Measurements from ENCODE around the gene AUTS2.

Gene AUTS2

GRCh38 chr7:70569335-70569819 is 971.1 kb downstream of the AUTS2 start:
- DNase-seq = no peak

DNA sequence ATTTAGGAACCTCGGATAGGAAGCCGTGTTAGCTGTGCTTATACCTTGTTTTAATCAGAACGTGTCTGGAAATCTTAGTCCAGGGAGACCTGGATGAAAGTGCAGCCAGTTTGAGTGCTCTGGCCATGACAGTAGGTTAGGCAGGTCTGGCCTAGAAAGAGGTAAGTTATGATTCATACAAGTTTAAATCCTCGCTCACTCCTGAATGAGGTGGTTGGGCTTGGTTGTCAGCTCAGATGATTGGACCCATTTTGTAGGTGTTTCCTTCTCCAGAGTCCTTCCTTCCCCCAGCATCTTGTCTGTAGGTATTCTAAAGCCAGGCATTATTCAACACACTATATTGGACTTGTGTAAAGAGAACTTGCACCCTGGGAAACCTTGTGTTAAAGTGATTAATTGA is 971.8 kb downstream of the AUTS2 start:
- DNase-seq = no peak

DNA sequence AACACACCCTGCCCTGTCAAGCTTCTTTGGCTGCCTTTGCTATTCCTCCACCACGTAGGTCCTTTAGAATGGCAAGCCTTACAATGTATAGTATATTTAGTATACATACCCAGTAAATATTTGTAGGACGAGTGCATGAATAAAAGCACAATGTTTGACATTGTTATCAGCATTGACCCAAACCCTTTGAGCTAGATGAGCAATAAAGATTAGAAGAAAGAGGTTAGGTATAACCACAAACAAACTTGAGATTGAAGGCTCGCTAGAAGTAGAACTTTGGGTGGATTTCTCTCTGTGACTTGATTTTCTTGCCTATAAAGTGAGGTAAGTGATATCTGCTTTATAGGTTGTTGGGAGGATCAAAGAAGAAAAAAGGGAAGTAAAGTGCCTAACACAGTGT is 972.7 kb downstream of the AUTS2 start:
- no peak for DNase-seq

GRCh38 chr7:70571403-70571934 is 973.2 kb downstream of the AUTS2 start:
- no peak for DNase-seq

GRCh38 chr7:70571961-70572360 is 973.7 kb downstream of the AUTS2 start:
- DNase-seq = no peak

- no peak for DNase-seq
Measured at GRCh38 chr7:70572571-70572970, 974.3 kb downstream of the AUTS2 start.

- DNase-seq = no peak
Measured at GRCh38 chr7:70573071-70573661, 974.9 kb downstream of the AUTS2 start.

GRCh38 chr7:70573696-70574095 is 975.4 kb downstream of the AUTS2 start:
- no peak for DNase-seq

DNA sequence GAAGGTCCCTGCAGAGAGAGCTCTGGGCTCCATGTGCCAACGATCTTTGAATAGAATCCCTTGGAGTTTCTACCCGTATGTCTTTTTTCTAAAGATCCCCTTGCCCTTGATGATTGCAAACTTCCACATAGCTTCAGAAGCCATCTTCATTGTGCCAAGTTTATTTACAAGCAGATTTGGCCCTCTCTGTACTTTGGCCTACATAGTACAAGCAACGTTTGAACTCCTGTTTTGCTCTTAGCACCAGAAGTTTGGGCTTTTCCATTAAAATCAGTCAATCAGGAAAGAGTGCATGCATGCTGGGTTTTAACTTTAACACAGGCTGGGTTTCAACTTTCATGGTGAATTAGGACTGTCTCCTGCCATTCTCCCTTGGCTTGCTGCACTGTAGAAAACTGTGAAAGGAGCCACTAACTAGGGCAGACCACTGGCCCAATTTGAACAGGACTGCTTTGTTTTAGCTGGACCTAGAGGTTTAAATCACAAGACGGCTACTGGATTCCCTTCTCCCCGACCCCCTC is 976.1 kb downstream of the AUTS2 start:
- no peak for DNase-seq

DNA sequence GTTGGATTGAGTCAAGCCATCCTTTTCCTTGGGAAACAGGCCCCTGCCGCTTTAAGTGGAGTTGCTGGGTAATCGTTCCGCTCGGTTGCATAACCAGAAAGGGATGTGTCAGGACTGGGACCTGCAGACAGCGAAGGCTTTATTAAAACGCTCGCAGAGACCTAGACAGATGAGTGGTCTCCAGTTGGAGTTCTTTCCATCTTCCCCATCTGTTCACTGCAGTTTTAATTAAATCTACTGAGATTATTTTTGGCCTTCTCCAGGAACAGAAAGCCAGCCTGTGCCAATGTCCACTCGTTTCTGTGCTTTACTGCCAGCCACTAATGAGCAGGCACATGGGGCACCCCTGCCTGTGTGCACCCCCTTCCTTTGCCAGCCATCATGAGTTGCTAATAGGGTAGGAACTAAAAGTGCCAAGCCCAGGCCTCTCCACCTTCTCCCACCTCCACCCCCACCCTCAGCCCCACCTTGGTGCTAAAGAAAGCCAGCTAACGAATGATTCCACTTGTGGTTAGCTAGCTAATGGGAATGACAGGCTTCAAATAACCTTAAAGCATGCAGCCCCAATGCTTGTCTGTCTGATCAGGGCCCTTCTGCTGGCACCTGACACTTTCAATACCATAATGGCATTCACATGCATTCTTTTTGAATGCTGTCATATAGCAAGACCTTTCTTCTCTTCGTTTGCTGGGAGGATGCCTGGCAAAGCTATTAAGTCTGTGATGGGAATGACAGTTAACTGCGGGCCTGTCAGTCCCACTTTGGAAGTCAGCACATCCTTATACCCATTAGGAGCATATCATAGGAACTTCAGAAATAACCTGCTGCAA is 976.9 kb downstream of the AUTS2 start:
- no peak for DNase-seq

- DNase-seq = no peak
Measured at GRCh38 chr7:70577078-70577477, 978.8 kb downstream of the AUTS2 start.

DNA sequence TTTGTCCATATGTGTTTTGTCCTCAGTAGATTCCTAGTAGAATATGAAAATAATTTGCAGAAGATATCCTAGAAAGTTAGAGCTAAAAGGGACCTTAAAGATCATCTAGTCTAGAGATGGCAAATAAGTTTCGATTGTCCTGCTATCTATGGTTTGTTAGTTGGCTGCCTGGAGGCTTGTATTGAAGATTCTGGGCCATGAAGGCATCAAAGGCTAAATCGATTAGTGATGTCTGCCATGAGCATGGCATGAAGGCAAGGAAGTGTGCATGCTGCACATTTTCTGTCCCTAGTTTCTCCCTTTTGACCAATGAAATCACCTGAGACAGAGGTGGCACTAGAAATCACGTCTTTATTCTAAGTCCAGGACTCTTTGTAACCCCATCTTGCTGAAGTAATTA is 979.9 kb downstream of the AUTS2 start:
- no peak for DNase-seq

DNA sequence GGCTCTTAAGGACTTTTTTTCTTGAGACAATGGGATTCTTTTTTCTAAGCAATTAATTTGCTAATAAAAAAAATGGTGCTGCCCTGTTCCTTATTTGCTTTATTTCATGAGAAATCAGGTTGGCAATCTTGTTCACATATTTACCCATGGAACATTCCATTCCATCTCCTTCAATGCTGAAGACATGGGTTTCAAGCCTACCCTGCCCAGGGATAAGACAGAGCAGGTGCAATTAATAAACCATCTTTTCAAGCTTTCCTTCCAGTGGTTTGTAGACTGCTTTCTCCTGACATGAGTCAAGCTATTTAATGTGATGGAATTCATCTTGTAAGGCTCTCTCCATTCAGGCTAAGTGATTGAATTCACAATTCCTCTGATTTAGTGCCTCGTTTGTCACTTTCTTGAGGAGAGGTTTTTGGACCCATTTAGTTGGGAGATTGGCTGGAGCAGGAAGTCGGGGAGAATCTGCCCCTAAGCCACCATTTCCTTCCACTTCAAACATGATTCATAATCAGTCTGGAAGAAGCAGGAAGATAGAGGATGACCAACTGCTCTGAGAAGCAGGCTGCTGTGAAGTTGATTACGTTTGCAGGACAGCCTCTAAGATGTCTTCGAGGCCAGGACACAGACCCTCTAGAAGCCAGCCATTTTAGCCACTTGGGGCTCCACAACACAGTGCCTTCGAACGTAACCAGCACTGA is 981.3 kb downstream of the AUTS2 start:
- DNase-seq = no peak

DNA sequence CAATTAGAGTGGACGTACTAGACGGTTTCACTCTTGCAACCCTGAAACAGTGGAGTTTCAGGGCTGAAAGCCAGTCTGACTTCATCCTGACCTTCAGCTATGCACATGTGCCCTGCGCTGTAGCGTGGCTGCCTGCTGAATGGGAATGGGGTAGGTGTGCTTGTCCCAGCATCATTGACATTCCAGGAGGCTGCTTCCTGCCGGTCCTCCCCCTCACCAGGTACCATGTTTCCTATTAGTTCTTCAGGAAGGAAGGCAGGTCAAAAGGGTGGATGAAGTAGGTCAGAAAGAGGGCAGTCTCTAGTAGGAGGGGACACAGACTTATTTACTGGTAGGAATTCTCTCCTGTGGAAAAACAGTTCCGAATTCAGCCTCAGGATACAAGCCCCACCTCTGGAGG is 981.9 kb downstream of the AUTS2 start:
- DNase-seq = no peak

GRCh38 chr7:70582927-70583895 is 984.9 kb downstream of the AUTS2 start:
- DNase-seq = no peak

DNA sequence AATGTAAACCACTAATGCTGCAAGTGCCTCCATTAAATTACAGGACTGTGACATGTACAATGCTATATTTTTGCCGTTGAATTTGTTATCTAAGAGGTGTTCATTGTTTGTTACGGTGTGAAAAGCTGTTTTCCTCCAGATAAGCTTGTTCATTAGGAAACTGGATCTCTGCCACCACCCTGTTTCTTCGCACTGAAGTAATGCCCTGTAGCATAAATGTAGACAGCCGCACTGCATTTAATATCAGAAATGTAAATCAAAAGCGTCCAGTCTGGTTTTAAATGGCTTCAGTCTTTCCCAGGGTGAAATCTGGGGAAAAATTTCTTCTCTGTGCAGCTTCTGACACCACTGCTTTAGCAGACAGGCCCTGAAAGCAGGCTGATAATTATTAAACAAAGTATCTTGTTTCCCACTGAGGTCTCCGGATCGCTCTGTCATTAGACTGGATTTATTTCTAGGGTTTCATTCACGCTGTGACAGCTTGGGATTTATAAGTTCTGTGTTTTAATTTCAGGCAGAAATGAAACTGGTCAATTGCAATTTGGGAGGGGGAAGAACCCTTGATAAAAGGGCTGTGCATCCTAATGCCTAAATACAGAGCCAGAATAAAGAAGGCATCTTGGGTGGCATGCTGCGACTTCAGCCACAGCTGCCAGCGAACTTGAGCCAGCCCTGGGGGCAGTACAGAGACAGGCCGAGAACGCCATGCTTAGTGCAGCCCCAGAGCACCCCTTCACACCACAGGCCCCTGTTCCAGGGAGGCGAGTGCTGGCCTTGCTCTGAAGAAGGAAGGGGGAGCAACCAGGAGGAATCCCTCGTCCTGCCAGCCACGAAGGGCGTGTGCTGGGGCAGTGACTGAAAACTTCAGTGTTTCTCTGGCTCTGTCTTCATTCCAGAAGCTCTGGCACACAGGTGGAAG is 985.9 kb downstream of the AUTS2 start:
- DNase-seq = no peak

- no peak for DNase-seq
Measured at GRCh38 chr7:70585071-70585470, 986.8 kb downstream of the AUTS2 start.

- no peak for DNase-seq
Measured at GRCh38 chr7:70586822-70587221, 988.5 kb downstream of the AUTS2 start.

- DNase-seq = no peak
Measured at GRCh38 chr7:70587739-70588138, 989.5 kb downstream of the AUTS2 start.

- DNase-seq = no peak
Measured at GRCh38 chr7:70588191-70588921, 990.1 kb downstream of the AUTS2 start.

Data from T-helper 2 cell (primary cell).